ENCODE results near the gene FMO2.

- TF ChIP-seq CTCF (IDR thresholded peaks at IDR 0.05; ENCODE audit: insufficient read depth, low read length, poor library complexity, severe bottlenecking) (no peak), EZH2phosphoT487 (conservative IDR thresholded peaks at IDR 0.05; ENCODE audit: low read length) (no peak)
Observed at GRCh38 chr1:171155484-171155883, 29.6 kb upstream of the FMO2 start.

Data from SU-DHL-6 (cell line).